ENCODE measurements around the gene RESF1.

GRCh38 chr12:31931796-31932715 lies 27.2 kb upstream of the RESF1 start:
- TF ChIP-seq CTCF (IDR thresholded peaks at IDR 0.05) (no peak), POLR2A (IDR thresholded peaks at IDR 0.05) (no peak)

All from heart left ventricle (tissue), 13 donors.